ENCODE results near the gene UBE4B.

GRCh38 chr1:10101929-10102328, 69.2 kb downstream of the UBE4B start:
- TF ChIP-seq POLR2A (IDR thresholded peaks at IDR 0.05) (no peak), CTCF (IDR thresholded peaks at IDR 0.05) (peak in 1 of 6 experiments; percentile 20)

Data from esophagus squamous epithelium (tissue), 4 donors.